Panc1 (cell line): ENCODE data around the gene TPGS2. TPM values are rescaled to one million over a fixed set of nuclear protein-coding genes. Genes with fewer than 3 reads are reported as not detected.
A peak's percentile ranks its signal among the peaks of the same experiment; 100 is the strongest.

Experiments
- ATAC-seq: fragments of 200-7000 bp; cut with Tn5 transposase; 2 replicates; pipeline ENCODE4 v1.9.1; 2020; ENCODE audit warnings: mild to moderate bottlenecking, moderate library complexity
- BruUV-seq: library from RNA; stranded (reverse); fragments of 400-500 nt; replicated peaks from 2 replicates; lab custom pipeline; 2021; lab: Mats Ljungman, UMichigan
- CTCF ChIA-PET: fragments of 300-600 bp; sonication (Branson Sonifier 250); formaldehyde crosslinking; loops from one replicate; lab custom pipeline; 2022; ENCODE audit warnings: antibody characterized with exemption; lab: Charles Lee
- POLR2A ChIA-PET: fragments of 300-600 bp; sonication (Branson Sonifier 250); formaldehyde crosslinking; loops from one replicate; lab custom pipeline; 2022; ENCODE audit warnings: antibody characterized with exemption; lab: Charles Lee
- DNase-seq: peaks from one replicate; pipeline ENCODE4 v3.0.0-alpha.2; 2010; ENCODE audit warnings: low read depth, low spot score
- H3K27ac ChIP-seq: 2 replicates; pipeline ENCODE4 v1.5.1; 2011; ENCODE audit warnings: mild to moderate bottlenecking, low read length, inconsistent platforms
- H3K27me3 ChIP-seq: fragments of 200-500 bp; sonication (Bioruptor generic); 2 replicates; pipeline ENCODE4 v1.6.0; 2014; ENCODE audit warnings: low read length, inconsistent platforms; ENCODE audit not compliant: control insufficient read depth, insufficient read depth
- H3K36me3 ChIP-seq: fragments of 200-500 bp; sonication (Bioruptor generic); 2 replicates; pipeline ENCODE4 v1.5.1; 2014; ENCODE audit warnings: inconsistent platforms, mild to moderate bottlenecking, low read length, moderate library complexity; ENCODE audit not compliant: control insufficient read depth, insufficient read depth
- H3K4me1 ChIP-seq: 2 replicates; pipeline ENCODE4 v1.5.1; 2011; ENCODE audit warnings: inconsistent platforms, mild to moderate bottlenecking, low read length, moderate library complexity; ENCODE audit not compliant: control insufficient read depth, insufficient read depth
- H3K4me3 ChIP-seq, 2 experiments: 2 replicates each; pipeline ENCODE4 v1.5.1; 2011 to 2012; ENCODE audit warnings: low read depth in 2 of 2, low read length in 2 of 2, mild to moderate bottlenecking in 2 of 2, inconsistent platforms in 1 of 2, moderate library complexity in 1 of 2
- H3K9me3 ChIP-seq: fragments of 200-500 bp; sonication (Bioruptor generic); 2 replicates; pipeline ENCODE4 v1.5.1; 2014; ENCODE audit warnings: low read depth, mild to moderate bottlenecking, inconsistent platforms, low read length, moderate library complexity; ENCODE audit not compliant: control insufficient read depth, insufficient read depth
- POLR2AphosphoS5 ChIP-seq: IDR thresholded peaks from 2 replicates; pipeline ENCODE4 v1.6.1; 2012; ENCODE audit warnings: mild to moderate bottlenecking, low read depth, low read length, moderate library complexity
- SIN3A ChIP-seq: IDR thresholded peaks from 2 replicates; pipeline ENCODE4 v1.6.1; 2012; ENCODE audit warnings: low read depth, mild to moderate bottlenecking, low read length, moderate library complexity, borderline replicate concordance; ENCODE audit not compliant: insufficient read depth
- TCF7L2 ChIP-seq: IDR thresholded peaks from 2 replicates; pipeline ENCODE4 v1.6.1; 2011; ENCODE audit warnings: mild to moderate bottlenecking, low read depth, low read length, inconsistent platforms
- in situ Hi-C: cut with HindIII; loops from 2 replicates; pipeline ENCODE4 v1.10.0; 2016; ENCODE audit warnings: low sequenced_read_pairs, low pct_unique_long_range_greater_than_20kb
- intact Hi-C: fragments of 100-400 bp; cut with micrococcal nuclease; formaldehyde crosslinking; loops from one replicate; pipeline ENCODE4 v1.10.0; 2022; ENCODE audit not compliant: unreplicated experiment
- total RNA-seq: library from RNA; stranded (reverse); gene quantifications from one replicate; pipeline ENCODE4 v1.2.1, GENCODE V29; 2021; ENCODE audit not compliant: unreplicated experiment
- TF ChIP-seq, protein P1 (sequence below), 2 experiments: IDR thresholded peaks; 2 replicates each; pipeline ENCODE4 v1.6.1; 2011 to 2012; ENCODE audit warnings: low read depth in 2 of 2, control low read depth in 1 of 2, low read length in 1 of 2, mild to moderate bottlenecking in 1 of 2, moderate library complexity in 1 of 2; ENCODE audit not compliant: insufficient read depth in 1 of 2
- TF ChIP-seq, protein P2 (sequence below): fragments of 450-650 bp; IDR thresholded peaks from 2 replicates; pipeline ENCODE4 v1.5.1; 2017; ENCODE audit warnings: mild to moderate bottlenecking

Gene TPGS2
- total RNA-seq, 1 experiment from 2014 or later, result 98.7 TPM

DNA sequence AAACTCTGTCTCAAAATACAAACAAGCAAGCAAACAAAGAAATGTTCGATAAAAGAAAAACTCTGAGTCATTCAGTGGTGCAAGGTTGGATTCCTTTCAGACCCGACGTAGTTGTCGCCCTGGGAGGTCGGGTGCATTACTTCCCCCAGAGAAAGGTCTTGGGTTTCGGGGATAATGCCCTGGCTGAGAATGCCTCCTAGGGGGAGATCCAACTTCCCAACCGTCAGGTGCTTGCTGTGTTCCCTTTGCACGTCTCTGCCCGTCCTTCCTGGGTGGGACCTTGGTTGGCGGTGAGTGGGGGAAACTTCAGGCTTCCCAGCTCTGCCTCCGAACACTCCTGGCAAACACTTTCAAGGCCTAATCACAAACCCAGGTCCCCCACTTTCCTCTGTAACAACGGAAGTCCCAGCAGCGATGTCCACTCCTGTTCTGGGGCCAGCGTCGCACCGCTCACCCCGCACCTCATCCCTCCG is 609 bp downstream of the TPGS2 start:
- Histone ChIP-seq H3K27ac (peak overlapping the region; percentile 88), H3K9me3 (no peaks in the 10 kb centered on the region), H3K27me3 (no peaks in the 10 kb centered on the region), H3K36me3 (no peaks in the 10 kb centered on the region), H3K4me1 (peaks cover 10% of the 10 kb centered on the region), H3K4me3 (peak overlapping the region; percentile 73 to 90)
- ATAC-seq, result peak; percentile 5
- DNase-seq, result no peak
- in situ Hi-C loops (no loop called here), intact Hi-C loops (no loop called here)
- BruUV-seq, result no TSS peak
- TF ChIP-seq, protein P1, sequence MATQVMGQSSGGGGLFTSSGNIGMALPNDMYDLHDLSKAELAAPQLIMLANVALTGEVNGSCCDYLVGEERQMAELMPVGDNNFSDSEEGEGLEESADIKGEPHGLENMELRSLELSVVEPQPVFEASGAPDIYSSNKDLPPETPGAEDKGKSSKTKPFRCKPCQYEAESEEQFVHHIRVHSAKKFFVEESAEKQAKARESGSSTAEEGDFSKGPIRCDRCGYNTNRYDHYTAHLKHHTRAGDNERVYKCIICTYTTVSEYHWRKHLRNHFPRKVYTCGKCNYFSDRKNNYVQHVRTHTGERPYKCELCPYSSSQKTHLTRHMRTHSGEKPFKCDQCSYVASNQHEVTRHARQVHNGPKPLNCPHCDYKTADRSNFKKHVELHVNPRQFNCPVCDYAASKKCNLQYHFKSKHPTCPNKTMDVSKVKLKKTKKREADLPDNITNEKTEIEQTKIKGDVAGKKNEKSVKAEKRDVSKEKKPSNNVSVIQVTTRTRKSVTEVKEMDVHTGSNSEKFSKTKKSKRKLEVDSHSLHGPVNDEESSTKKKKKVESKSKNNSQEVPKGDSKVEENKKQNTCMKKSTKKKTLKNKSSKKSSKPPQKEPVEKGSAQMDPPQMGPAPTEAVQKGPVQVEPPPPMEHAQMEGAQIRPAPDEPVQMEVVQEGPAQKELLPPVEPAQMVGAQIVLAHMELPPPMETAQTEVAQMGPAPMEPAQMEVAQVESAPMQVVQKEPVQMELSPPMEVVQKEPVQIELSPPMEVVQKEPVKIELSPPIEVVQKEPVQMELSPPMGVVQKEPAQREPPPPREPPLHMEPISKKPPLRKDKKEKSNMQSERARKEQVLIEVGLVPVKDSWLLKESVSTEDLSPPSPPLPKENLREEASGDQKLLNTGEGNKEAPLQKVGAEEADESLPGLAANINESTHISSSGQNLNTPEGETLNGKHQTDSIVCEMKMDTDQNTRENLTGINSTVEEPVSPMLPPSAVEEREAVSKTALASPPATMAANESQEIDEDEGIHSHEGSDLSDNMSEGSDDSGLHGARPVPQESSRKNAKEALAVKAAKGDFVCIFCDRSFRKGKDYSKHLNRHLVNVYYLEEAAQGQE (IDR thresholded peaks at IDR 0.05; ENCODE audit: insufficient read depth in 1 of 2, low read depth in 2 of 2, low read length in 1 of 2), result no peak
- TF ChIP-seq SIN3A (no peak), POLR2AphosphoS5 (no peak), TCF7L2 (no peak)
- TF ChIP-seq, protein P2, sequence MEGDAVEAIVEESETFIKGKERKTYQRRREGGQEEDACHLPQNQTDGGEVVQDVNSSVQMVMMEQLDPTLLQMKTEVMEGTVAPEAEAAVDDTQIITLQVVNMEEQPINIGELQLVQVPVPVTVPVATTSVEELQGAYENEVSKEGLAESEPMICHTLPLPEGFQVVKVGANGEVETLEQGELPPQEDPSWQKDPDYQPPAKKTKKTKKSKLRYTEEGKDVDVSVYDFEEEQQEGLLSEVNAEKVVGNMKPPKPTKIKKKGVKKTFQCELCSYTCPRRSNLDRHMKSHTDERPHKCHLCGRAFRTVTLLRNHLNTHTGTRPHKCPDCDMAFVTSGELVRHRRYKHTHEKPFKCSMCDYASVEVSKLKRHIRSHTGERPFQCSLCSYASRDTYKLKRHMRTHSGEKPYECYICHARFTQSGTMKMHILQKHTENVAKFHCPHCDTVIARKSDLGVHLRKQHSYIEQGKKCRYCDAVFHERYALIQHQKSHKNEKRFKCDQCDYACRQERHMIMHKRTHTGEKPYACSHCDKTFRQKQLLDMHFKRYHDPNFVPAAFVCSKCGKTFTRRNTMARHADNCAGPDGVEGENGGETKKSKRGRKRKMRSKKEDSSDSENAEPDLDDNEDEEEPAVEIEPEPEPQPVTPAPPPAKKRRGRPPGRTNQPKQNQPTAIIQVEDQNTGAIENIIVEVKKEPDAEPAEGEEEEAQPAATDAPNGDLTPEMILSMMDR, result no peak
- ChIA-PET CTCF (interaction anchor here (0.6 kb wide), 1 partner anchor 904 kb away, joined by 3 read pairs; no protein-coding TSS in a partner anchor), POLR2A (interaction anchor here (0.6 to 1.0 kb wide), 2 partner anchors 89 to 1165 kb away, joined by 4 to 7 read pairs; no protein-coding TSS in a partner anchor)

DNA sequence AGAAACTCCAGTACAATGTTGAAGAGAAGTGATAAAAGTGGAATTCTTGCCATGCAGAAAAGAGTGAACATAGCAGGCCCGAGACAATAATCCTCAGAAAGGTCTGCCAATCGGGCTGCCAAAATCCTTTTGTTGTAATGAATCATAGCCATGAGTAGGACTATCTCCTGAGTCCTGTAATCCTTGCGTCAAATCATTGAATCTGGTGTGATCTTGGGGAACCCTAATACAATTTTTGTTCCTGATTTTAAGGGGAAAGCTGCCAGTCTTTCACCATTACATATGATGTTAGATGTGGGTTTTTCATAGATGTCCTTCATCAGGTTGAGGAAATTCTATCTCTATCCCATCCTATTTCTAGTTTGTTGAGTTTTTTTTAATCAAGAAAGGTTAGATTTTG is 2.2 kb downstream of the TPGS2 start:
- Histone ChIP-seq H3K27ac (no peak overlapping the region), H3K9me3 (no peaks in the 10 kb centered on the region), H3K36me3 (no peaks in the 10 kb centered on the region), H3K4me1 (peaks cover 10% of the 10 kb centered on the region), H3K4me3 (no peak overlapping the region), H3K27me3 (no peaks in the 10 kb centered on the region)
- TF ChIP-seq TCF7L2 (no peak), POLR2AphosphoS5 (no peak), SIN3A (no peak)
- TF ChIP-seq, protein P1 (IDR thresholded peaks at IDR 0.05; ENCODE audit: insufficient read depth in 1 of 2, low read depth in 2 of 2, low read length in 1 of 2), result no peak
- TF ChIP-seq, protein P2, result no peak
- BruUV-seq, result no TSS peak
- in situ Hi-C loops (no loop called here), intact Hi-C loops (no loop called here)
- DNase-seq (no peak), ATAC-seq (no peak)
- ChIA-PET CTCF (no interaction called here), POLR2A (no interaction called here)
